Type B pancreatic cell (in vitro differentiated cells): ENCODE measurements around the gene MAPK14. TPM values are rescaled to one million over a fixed set of nuclear protein-coding genes. Genes with fewer than 3 reads are reported as not detected.

Experiments
- DNase-seq: peaks from one replicate; pipeline ENCODE4 v3.0.0; 2021; ENCODE audit warnings: mixed read lengths; ENCODE audit not compliant: unreplicated experiment; ENCODE audit errors: extremely low spot score
- H3K27ac Mint-ChIP-seq: 2 replicates; pipeline ENCODE4 v1.8.0; 2021; ENCODE audit warnings: mild to moderate bottlenecking, mixed read lengths
- H3K27me3 Mint-ChIP-seq: 2 replicates; pipeline ENCODE4 v1.8.0; 2021; ENCODE audit warnings: mixed read lengths
- H3K36me3 Mint-ChIP-seq: 2 replicates; pipeline ENCODE4 v1.8.0; 2021; ENCODE audit warnings: mixed read lengths
- H3K4me1 Mint-ChIP-seq: one replicate; pipeline ENCODE4 v1.8.0; 2021; ENCODE audit warnings: mixed read lengths; ENCODE audit not compliant: unreplicated experiment
- H3K4me3 Mint-ChIP-seq: 2 replicates; pipeline ENCODE4 v1.8.0; 2021; ENCODE audit warnings: mild to moderate bottlenecking, mixed read lengths
- H3K9me3 Mint-ChIP-seq: 2 replicates; pipeline ENCODE4 v1.8.0; 2021; ENCODE audit warnings: mixed read lengths
- CTCF ChIP-seq: fragments of 200-600 bp; sonication (generic); conservative IDR thresholded peaks from 2 replicates; pipeline ENCODE4 v1.5.0; 2021; ENCODE audit warnings: antibody characterized with exemption, mild to moderate bottlenecking
- total RNA-seq: library from RNA; stranded (reverse); gene quantifications from 2 replicates; pipeline ENCODE4 v1.2.1, GENCODE V29; 2021; ENCODE audit warnings: low replicate concordance

The MAPK14 gene
- total RNA-seq, 1 donor from 2014 or later: 40.1 TPM

GRCh38 chr6:36116943-36117342, 89.3 kb downstream of the MAPK14 start:
- H3K4me3 Mint-ChIP-seq: no peak overlapping the region
- no peaks in the 10 kb centered on the region for H3K27me3 Mint-ChIP-seq
- H3K36me3 Mint-ChIP-seq: peaks cover 8% of the 10 kb centered on the region
- H3K27ac Mint-ChIP-seq: no peak overlapping the region
- no peak for TF ChIP-seq CTCF
- peaks cover 41% of the 10 kb centered on the region for H3K4me1 Mint-ChIP-seq
- H3K9me3 Mint-ChIP-seq: no peaks in the 10 kb centered on the region
- DNase-seq: no peak

GRCh38 chr6:36117658-36118549, 90.3 kb downstream of the MAPK14 start:
- peak overlapping the region; percentile 89 for H3K27ac Mint-ChIP-seq
- no peaks in the 10 kb centered on the region for H3K27me3 Mint-ChIP-seq
- TF ChIP-seq CTCF: no peak

GRCh38 chr6:36118550-36119107, 91.0 kb downstream of the MAPK14 start:
- H3K4me3 Mint-ChIP-seq: peak overlapping the region; percentile 37
- peaks cover 5% of the 10 kb centered on the region for H3K36me3 Mint-ChIP-seq
- no peaks in the 10 kb centered on the region for H3K27me3 Mint-ChIP-seq
- no peaks in the 10 kb centered on the region for H3K9me3 Mint-ChIP-seq
- H3K27ac Mint-ChIP-seq: peak overlapping the region; percentile 89
- TF ChIP-seq CTCF: no peak
- H3K4me1 Mint-ChIP-seq: peaks cover 38% of the 10 kb centered on the region
- DNase-seq: no peak

More at GRCh38 chr6:36117658-36118549, 90.3 kb downstream of the MAPK14 start:
- no peak for DNase-seq
- Mint-ChIP-seq H3K4me3 (peak overlapping the region; percentile 37), H3K36me3 (peaks cover 5% of the 10 kb centered on the region), H3K9me3 (no peaks in the 10 kb centered on the region), H3K4me1 (peaks cover 38% of the 10 kb centered on the region)

GRCh38 chr6:36119209-36119608, 91.6 kb downstream of the MAPK14 start:
- no peaks in the 10 kb centered on the region for H3K9me3 Mint-ChIP-seq
- peak overlapping the region; percentile 89 for H3K27ac Mint-ChIP-seq
- DNase-seq: no peak
- H3K4me1 Mint-ChIP-seq: peaks cover 34% of the 10 kb centered on the region
- peaks cover 5% of the 10 kb centered on the region for H3K36me3 Mint-ChIP-seq
- TF ChIP-seq CTCF: no peak
- no peaks in the 10 kb centered on the region for H3K27me3 Mint-ChIP-seq
- H3K4me3 Mint-ChIP-seq: no peak overlapping the region

- Mint-ChIP-seq H3K4me3 (no peak overlapping the region), H3K4me1 (peaks cover 29% of the 10 kb centered on the region), H3K27ac (no peak overlapping the region), H3K27me3 (no peaks in the 10 kb centered on the region), H3K36me3 (peaks cover 5% of the 10 kb centered on the region), H3K9me3 (no peaks in the 10 kb centered on the region)
- no peak for TF ChIP-seq CTCF
- no peak for DNase-seq
Observed at GRCh38 chr6:36120018-36120417, 92.4 kb downstream of the MAPK14 start.
